Ovary (tissue), 9 donors: ENCODE measurements around the gene GALNT17. TPM values are rescaled to one million over a fixed set of nuclear protein-coding genes. Genes with fewer than 3 reads are reported as not detected.

ENCODE experiments used
- DNase-seq, 5 donors: peaks; one replicate each; pipeline ENCODE4 v3.0.0-alpha.2; 2019 to 2020
- H3K27ac ChIP-seq, 2 donors: fragments of 200-600 bp; one replicate each; pipeline versions ENCODE4 v1.5.1 to v1.8.0; 2019 to 2022
- H3K27me3 ChIP-seq: fragments of 200-600 bp; one replicate; pipeline ENCODE4 v1.8.0; 2022
- H3K36me3 ChIP-seq: fragments of 200-600 bp; sonication (generic); one replicate; pipeline ENCODE4 v1.5.1; 2019
- H3K4me1 ChIP-seq: one replicate; pipeline ENCODE4 v1.8.1; 2013; ENCODE audit warnings: mild to moderate bottlenecking, moderate library complexity; ENCODE audit not compliant: insufficient read depth
- H3K4me3 ChIP-seq: fragments of 200-600 bp; sonication (generic); one replicate; pipeline ENCODE4 v1.5.1; 2017
- H3K9me3 ChIP-seq, 2 donors: fragments of 200-600 bp in 1 of 2; sonication (generic) in 1 of 2; one replicate each; pipeline versions ENCODE4 v1.5.1 to v1.8.1; 2013 to 2019; ENCODE audit warnings: mild to moderate bottlenecking in 1 of 2, moderate library complexity in 1 of 2
- EP300 ChIP-seq: sonication (generic); formaldehyde crosslinking; IDR thresholded peaks from one replicate; pipeline ENCODE4 v1.6.1; 2017; ENCODE audit warnings: antibody characterized with exemption
- POLR2A ChIP-seq: fragments of 450-650 bp; IDR thresholded peaks from one replicate; pipeline ENCODE4 v1.6.1; 2017; ENCODE audit warnings: antibody characterized with exemption, mild to moderate bottlenecking, moderate library complexity
- WGBS, 3 donors: extraction: QIAGEN DNeasy Blood & Tissue Kit in 1 of 3; methylation state at CpG; one replicate each; pipeline versions ENCODE4 v1.1.5 to v1.1.7; 2013 to 2017; 5-methylcytosine and 5-hydroxymethylcytosine counted together
- intact Hi-C, 4 donors: fragments of 100-400 bp; cut with DNase I; formaldehyde crosslinking; loops; one replicate each; pipeline versions ENCODE4 v1.11.0 to v1.15.1; 2022 to 2023
- polyA plus RNA-seq, 2 donors: library from polyadenylated mRNA; stranded (reverse); fragments of 200-250 nt in 1 of 2; fragments of 350-450 nt in 1 of 2; fragmentation: Illumina TruSeq in 1 of 2; extraction: RNeasy Lipid Tissue Mini Kit (QIAGEN cat#74804) in 1 of 2; gene quantifications; one replicate each; pipeline ENCODE4 v1.2.3, GENCODE V29; 2013 to 2014
- total RNA-seq, 7 donors: library from RNA; depleted of rRNA in 2 of 7; stranded (reverse); fragments of >200 nt in 2 of 7; fragmentation: NEBNext Ultra II Directional in 3 of 7; extraction: Animal tissue kit (Norgen Biotek cat#: 25700) in 3 of 7; gene quantifications; one replicate each; pipeline versions ENCODE4 v1.1.0 to v1.2.4, GENCODE V29; 2016 to 2023
- TF ChIP-seq, protein P1 (sequence below), 3 donors: fragments of 450-650 bp in 2 of 3; fragments of 200-600 bp in 1 of 3; IDR thresholded peaks; one replicate each; pipeline versions ENCODE4 v1.5.1 to v1.8.0; 2016 to 2022; ENCODE audit warnings: antibody characterized with exemption in 3 of 3, mild to moderate bottlenecking in 1 of 3
- donor health status: DM: no; HTN: no; CAD: no; lungs with moderate emphysema.
- donor health status: DM: no; HTN: no; CAD: no.
- donor health status: Bipolar disorder and iron deficiency.
- donor health status: DM: yes; HTN: yes; CAD: no.
- donor health status: DM: no; HTN: no; CAD: no.
- donor health status: DM: yes; HTN: yes; CAD: no.

Gene GALNT17
- total and polyA plus RNA-seq, 9 donors = 13.4 to 90.1 (median 57.1) TPM

DNA sequence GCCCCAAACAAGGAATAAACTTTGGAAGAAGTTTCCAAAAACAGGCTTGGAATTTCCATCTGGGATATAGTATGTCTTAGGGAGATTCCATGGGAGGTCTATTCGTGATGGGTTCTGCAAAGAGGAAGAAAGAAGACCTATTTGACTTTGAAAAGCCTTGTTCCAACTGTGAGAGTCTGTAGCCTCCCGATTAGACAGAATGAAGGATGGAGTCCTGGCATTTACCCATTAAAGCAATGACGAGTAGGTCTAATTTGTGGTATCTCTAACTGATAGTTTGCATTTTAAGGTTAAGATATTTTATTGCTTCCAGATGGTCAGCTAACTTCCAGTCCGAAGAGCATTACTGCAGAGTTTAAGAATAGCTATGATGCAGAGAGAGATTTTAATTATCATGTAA lies 19.5 kb upstream of the GALNT17 start:
- Histone ChIP-seq H3K4me3 (no peak overlapping the region), H3K27me3 (no peaks in the 10 kb centered on the region), H3K36me3 (no peaks in the 10 kb centered on the region), H3K27ac (no peak overlapping the region), H3K4me1 (no peaks in the 10 kb centered on the region), H3K9me3 (no peaks in the 10 kb centered on the region)
- 3 to 9% (median 8%) methylated on average over 4 of the region's 4 CpGs for WGBS, 3 donors
- TF ChIP-seq POLR2A (no peak), EP300 (no peak)
- TF ChIP-seq, protein P1, sequence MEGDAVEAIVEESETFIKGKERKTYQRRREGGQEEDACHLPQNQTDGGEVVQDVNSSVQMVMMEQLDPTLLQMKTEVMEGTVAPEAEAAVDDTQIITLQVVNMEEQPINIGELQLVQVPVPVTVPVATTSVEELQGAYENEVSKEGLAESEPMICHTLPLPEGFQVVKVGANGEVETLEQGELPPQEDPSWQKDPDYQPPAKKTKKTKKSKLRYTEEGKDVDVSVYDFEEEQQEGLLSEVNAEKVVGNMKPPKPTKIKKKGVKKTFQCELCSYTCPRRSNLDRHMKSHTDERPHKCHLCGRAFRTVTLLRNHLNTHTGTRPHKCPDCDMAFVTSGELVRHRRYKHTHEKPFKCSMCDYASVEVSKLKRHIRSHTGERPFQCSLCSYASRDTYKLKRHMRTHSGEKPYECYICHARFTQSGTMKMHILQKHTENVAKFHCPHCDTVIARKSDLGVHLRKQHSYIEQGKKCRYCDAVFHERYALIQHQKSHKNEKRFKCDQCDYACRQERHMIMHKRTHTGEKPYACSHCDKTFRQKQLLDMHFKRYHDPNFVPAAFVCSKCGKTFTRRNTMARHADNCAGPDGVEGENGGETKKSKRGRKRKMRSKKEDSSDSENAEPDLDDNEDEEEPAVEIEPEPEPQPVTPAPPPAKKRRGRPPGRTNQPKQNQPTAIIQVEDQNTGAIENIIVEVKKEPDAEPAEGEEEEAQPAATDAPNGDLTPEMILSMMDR (IDR thresholded peaks at IDR 0.05) = no peak
- no peak for DNase-seq
- intact Hi-C loops = loop anchor here in 1 of 4 donors (10.0 kb wide), 1 partner anchor 238 kb away; no protein-coding TSS in a partner anchor

DNA sequence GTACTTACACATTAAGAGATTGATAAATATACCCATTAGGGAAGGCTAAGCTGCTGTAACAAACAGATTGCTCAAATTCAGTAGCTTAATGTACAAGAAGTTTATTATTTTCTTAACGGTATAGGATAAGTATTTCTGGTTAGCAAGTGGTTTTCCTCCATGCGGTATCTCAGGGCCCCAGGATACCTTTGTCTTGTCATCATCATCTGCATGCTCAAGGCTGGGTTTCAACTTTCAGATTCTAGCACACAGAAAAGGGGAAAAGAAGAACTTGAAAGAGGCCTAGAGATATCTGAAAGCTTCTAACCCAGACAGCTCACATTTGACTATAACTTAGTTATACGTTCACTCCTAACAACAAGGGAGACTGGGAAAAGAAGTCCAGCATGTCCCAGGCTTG lies 11.8 kb upstream of the GALNT17 start:
- TF ChIP-seq, protein P1 (IDR thresholded peaks at IDR 0.05) = no peak
- TF ChIP-seq EP300 = no peak
- Histone ChIP-seq H3K36me3 (no peaks in the 10 kb centered on the region), H3K4me1 (no peaks in the 10 kb centered on the region), H3K27ac (no peak overlapping the region), H3K4me3 (no peak overlapping the region), H3K9me3 (no peaks in the 10 kb centered on the region), H3K27me3 (no peaks in the 10 kb centered on the region)
- WGBS, 3 donors = 95 to 98% (median 96%) methylated on average over 3 of the region's 3 CpGs
- intact Hi-C loops = loop anchor here in 1 of 4 donors (10.0 kb wide), 1 partner anchor 615 kb away; no protein-coding TSS in a partner anchor
- DNase-seq = no peak

DNA sequence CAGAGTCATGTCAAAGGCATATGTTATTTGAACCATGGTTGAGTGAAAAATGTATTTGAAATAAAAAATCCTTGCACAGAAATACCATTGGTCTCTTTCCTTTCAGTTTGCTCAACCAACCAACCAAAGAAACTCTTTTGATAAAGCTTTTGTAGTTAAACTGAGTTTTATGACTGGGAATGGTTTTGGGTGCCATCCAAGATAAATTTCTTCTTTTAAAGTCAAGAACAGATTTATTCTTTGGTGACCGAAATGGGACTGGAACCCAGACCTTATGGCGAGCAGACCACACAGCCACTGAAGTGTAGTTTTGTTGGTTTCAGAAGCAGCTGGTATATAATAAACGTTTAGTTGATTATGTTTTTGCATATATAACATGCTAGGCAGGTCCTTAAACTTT lies 2.8 kb upstream of the GALNT17 start:
- TF ChIP-seq, protein P1 (IDR thresholded peaks at IDR 0.05) = no peak
- TF ChIP-seq POLR2A = no peak
- no peak for TF ChIP-seq EP300
- H3K27ac ChIP-seq = no peak overlapping the region
- no peak overlapping the region for H3K4me3 ChIP-seq
- WGBS, 3 donors = 70 to 72% (median 72%) methylated on average over 3 of the region's 3 CpGs
- H3K9me3 ChIP-seq = no peaks in the 10 kb centered on the region
- intact Hi-C loops = loop anchor here in 1 of 4 donors (10.0 kb wide), 1 partner anchor 606 kb away; no protein-coding TSS in a partner anchor
- H3K36me3 ChIP-seq = no peaks in the 10 kb centered on the region
- DNase-seq = no peak
- H3K4me1 ChIP-seq = peaks cover 3% of the 10 kb centered on the region
- H3K27me3 ChIP-seq = no peaks in the 10 kb centered on the region

- Histone ChIP-seq H3K27me3 (no peaks in the 10 kb centered on the region), H3K9me3 (no peaks in the 10 kb centered on the region), H3K4me3 (no peak overlapping the region), H3K4me1 (peaks cover 3% of the 10 kb centered on the region), H3K27ac (no peak overlapping the region), H3K36me3 (no peaks in the 10 kb centered on the region)
- intact Hi-C loops = loop anchor here in 2 of 4 donors (2.0 to 10.0 kb wide), 2 partner anchors 105 to 599 kb away; no protein-coding TSS in a partner anchor
- DNase-seq = no peak
- 39 to 48% (median 41%) methylated on average over 5 of the region's 5 CpGs for WGBS, 3 donors
- TF ChIP-seq EP300 = no peak
- no peak for TF ChIP-seq POLR2A
- TF ChIP-seq, protein P1 (IDR thresholded peaks at IDR 0.05) = no peak
Measured at GRCh38 chr7:71130031-71130679, 1.8 kb upstream of the GALNT17 start.
